DMS 273 (cell line): ENCODE data around the gene RGS17.
"Not testable (repeated sequence)": the region's sequence is repeated elsewhere in the genome, so short reads cannot be mapped to it uniquely, and the experiment has no call there.

ENCODE experiments used
- DNase-seq: peaks from one replicate; lab custom pipeline; 2025; ENCODE audit not compliant: unreplicated experiment; lab: John Stamatoyannopoulos, UW

Gene RGS17, protein sequence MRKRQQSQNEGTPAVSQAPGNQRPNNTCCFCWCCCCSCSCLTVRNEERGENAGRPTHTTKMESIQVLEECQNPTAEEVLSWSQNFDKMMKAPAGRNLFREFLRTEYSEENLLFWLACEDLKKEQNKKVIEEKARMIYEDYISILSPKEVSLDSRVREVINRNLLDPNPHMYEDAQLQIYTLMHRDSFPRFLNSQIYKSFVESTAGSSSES

DNA sequence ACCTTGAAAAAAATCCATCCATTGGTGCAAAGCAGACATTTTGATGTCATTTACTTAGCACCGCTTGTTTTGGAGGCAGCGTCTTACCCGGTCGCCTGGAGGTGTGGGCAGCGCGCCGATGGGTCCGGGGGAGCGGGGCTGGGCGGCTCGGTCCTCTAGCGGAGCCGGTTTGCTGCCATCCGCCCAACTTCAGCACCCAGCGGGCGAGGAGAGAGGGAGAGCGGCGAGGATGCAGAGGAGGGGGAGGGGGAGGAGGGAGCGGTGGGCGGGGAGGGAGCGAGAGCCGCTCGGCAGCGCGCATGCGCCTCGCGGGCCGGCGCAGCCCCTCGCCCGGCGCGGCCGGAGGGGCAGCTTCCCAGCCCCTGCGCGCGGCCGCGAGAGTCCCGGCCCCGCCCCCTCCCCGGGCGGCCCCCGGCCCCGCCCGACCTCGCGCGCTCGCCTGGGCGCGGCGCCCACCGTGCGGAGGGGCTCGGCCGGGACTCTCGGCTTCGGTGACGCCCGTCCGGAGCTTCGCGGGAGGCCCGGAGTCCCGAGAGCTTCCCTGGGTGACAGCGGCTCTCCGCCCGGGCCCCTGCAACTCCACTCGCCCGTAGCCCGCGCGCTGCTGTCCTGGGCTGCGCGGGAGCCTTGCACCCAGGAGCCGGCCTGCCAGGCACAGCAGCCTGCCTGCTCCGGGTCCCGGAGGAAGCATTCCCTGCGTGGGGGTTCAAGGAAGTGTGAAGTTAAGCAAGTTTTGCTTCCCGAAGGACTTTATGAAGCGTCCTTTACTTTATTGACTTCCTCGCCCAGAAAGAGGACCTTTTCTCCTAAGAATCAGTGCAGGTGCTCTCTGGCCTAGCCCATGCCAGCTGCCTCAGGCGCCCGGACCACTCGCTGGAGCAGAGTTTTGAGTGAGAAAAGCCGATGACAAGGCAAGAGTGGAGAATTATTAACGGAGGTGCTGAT, at the start of gene RGS17:
TSS of gene RGS17 (minus strand) at position 246 of the 945 bp plus-strand sequence. CDS start 87,264 bp downstream, outside the sequence.
- peak; percentile 50 for DNase-seq

DNA sequence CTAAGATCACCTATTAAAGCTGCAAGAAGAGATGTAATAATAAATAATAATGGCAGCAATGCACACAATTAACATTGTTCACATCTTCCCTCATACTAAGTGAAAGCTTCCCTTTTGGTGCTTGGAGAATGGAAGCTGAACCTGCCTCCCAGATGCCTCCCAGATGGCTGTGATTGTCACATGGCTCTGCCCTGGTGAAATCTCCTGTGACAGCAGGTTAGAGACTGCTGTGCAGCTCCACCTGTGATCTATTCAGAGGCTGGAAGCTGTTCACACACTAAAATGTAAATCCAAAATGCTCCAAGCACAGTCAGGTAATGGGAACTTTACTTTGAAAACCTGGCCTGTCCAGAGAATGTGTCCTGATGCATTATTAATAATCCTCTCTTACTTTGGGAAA, 41.7 kb upstream of the RGS17 start:
- DNase-seq, result no peak

DNA sequence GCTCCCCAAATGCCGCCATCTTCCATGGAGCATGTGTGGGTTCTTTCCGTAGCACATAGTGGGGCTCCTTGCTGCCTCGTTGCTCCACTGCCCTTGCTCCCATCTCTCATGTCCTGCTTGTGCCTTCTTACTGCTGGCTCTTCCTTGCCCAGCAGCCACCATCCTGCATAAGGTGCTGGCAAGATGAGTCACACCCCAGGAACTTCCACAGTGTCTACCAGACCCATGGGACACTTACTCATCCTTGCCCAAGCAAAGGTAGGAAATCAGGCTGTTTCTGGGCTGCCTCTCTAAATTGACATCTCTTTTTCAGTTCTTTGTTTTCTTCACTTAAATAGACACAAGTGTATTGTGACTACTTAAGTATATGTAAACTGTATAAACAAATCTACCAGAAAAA, 39.4 kb upstream of the RGS17 start:
- DNase-seq, result no peak

DNA sequence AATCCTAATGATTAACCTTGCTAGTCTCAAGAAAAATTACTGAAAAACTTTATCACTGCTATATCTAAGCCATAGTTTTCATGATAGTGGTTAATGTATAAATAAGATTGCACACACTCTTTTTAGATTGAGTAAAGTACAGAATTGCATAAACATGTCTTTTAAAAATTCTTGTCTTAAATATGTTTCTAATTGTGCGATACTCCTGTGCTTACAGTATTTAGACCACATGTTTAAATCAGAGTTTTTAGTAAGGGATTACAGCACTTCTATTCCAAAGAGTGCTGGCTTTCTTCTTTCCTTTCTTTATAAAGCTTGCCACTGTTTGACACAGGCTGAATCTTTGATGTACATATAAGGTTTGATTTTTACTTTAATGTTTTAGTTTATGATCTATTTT, 36.8 kb upstream of the RGS17 start:
- DNase-seq, result no peak

DNA sequence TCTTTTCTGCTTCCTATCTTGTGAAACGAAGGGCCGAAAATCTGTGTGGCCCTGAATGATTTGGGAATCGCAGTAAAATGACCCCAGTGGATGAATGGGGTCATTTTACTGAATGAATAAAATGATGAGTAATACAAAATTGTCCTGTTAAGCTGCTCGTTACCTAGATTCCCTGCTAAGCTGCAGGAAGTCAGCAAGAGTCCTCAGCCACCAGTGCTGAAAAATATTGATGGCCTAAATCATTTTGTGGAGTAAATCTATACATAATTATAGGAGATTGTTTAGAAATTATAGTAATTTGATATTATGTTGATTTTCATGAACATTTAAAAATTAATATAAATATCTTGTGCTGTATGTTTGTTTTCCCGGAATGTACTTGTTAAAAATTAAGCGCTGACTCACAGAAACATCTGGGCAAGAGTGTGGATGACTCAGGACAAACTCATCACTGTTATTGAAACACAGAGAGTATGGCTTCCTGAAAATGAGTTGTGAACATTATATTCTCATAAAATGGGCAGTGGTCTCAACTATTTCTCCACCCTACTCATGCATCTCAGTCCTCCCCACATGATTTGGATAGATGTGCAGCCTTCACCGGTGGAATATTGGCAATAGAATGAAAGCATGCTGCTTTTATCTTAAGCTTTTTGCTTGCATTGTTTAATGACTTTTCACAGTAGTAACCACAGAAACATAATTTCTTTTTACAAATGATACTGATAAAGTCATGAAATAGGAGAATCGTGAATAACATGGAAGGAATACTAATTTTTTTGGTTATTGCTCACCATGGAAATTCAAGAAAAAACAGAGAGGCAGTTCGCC, 36.2 kb upstream of the RGS17 start:
- no peak for DNase-seq

DNA sequence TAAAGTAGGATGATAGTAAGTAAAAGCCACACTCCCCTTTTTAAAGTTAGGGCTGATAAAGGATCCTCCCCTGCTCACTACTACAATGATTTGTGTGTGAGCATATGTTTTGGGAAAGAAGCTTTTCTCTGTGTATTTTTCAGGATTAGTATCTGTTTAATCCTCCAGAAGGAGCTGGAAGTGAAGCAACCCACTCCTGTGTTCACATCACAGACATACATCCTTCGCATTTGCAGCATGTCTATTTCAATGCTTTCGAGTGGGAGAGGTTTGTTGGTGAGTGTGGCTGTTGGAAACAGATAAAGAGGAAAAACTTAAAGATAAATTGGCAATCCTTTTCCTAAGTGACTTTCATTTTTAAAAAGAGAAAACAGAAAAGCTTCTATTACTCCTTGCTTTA, 31.6 kb upstream of the RGS17 start:
- no peak for DNase-seq

DNA sequence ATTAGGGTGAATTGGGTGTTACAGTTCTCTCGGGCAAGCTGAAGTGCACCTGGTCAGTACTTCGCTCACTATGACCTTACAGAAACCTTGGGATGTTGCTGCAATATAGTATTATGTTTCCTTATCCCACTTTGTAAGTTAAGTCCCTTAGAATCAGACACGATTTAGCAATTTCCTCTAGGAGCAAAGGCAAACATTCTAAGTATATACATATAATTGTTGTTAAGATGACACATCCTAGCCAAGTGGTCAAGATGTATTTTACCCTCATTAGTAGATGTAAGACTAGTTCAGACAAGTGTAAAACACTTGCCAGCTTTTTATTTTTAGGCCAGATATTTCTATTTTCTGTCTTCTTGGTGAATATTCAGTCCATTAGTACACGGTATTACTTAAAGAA, 31.1 kb upstream of the RGS17 start:
- DNase-seq, result no peak

DNA sequence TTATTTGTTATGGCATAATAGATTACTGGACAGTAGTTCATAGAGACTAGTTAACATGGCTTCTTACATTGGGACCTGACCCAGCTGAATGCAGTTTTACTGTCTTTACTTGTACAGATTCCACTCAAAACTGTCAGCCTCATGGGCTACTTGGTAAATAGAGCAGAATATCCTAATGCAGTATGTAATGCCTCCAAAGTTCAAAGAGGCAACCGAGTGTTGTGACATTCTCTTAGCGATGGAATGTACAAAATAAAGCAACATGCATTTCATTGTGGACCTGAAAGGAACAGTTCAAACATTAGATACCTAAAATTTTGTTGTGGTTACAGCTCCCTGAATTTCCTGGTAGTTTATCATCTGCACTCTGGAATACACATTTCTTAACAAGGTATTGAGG, 29.1 kb upstream of the RGS17 start:
- DNase-seq, result no peak

DNA sequence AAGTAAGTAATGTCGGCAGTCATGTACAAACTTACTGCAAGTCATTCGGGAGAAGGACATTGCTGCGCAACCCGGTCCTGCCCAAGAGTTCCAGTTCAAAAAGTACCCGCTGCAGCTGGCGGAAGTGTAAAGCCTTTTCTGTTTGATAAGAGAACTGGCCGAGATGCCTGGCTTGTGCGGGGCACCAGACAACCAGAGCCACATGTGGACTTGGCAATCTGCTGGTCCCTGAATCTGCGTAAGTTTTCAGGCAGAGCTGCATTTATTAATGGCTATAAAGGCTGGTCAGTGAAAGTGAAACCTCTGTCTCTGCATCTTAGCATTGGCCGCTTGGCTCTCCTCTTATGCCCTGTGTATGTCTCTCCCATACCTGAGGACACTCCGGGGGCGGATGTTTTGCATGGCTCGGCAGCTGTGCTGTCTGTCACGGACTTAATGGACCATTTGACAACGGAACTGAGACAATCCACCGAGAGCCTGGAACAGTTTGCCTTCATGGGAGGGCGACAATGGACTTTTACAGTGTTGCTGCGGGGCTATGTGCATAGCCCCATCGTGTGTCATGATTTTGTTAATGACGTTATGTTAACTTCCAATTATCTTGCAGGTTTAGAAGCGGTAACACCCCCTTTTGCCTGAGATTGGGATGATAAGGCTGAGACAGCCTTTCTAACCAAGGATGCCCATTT, 19.8 kb upstream of the RGS17 start:
- DNase-seq, result no peak

DNA sequence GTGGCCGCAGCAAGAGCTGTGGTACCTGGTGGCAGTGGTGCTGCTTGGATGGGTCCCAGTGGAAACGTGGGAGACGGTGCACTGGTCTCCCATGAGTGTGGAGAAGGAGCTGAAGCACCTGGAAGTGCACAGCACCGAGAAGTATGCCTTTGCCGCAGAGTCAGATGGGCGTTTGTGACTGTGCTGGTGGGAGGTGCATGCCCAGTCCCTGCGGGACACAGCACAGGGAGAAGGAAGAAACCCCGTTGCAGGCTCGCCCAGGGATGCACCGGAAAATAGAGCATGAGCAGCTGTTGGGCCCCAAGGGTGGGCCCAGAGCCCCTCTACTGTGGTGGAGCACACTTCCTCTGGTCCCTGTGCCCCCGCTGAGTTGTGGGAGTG, 19.3 kb upstream of the RGS17 start:
- DNase-seq, result no peak

DNA sequence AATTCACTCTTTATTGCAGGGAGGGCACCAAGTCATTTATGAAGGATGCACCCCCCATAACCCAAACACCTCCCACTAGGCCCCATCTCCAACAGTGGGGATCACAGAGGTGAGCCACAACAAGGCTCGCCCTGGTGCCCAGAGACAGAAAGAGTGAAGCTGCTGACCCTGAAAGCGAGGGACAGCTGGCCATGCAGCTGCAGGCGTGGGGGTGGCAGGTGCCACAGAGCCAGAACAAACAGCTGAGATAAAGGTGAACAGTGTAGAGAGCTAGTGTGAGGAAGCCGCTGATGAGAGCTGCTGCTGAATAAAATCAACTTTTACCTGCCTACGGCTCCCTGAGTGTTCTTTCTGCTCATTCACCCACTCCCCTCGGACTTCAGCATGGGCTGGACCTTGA, 18.8 kb upstream of the RGS17 start:
- no peak for DNase-seq

DNA sequence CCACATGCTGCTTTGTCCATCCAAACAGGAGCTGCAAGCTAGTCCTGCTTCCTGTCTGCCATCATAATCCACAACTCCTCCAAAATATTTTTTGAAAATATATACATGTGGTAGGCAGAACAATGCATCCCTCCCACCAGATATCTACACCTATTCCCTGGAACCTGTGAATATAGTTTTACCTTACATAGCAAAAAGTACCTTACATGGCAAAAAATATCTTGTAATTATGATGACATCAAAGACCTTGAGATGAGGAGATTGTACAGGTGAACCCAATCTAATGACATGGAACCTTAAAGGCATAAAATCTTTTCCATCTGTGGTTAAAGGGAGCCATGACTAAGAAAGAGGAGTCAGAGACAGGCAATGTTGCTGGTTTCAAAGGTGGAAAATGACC, 15.3 kb upstream of the RGS17 start:
- DNase-seq, result no peak

DNA sequence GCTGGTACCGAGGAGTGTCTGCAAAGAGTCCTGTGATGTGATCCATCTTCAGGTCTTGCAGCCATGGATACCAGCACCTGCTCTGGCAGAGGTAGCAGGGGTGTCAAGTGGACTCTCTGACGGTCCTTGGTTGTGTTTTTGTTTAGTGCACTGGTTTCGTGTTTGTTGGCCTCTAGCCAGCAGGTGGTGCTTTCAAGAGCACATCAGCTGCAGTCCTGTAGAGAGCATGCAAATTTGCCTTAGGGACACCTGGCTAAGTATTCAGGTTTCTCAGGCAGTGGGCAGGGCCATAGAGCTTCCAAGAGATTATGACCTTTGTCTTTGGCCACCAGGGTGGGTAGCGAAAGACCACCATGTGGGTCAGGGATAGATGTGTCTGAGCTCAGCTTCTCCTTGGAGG, 14.5 kb upstream of the RGS17 start:
- DNase-seq, result no peak

DNA sequence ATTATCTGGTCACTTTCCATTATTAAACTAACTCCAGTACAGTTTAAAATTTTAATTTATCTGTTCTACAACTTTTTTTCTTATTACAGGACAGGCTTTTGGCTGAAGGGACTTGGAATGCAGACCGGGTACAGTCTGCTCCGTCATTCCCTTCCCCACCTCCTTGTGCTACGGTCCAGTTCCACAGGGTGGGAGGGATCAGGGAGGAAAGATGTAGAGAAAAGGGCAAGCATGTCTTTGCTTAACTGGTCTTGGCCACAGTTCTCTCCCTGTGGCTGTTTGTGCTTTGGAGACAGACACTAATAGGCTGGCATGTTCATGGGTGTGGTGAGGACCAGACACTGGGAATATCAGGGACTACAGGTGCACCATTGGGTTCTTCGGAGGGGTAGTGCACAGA, 12.1 kb upstream of the RGS17 start:
- DNase-seq, result no peak

DNA sequence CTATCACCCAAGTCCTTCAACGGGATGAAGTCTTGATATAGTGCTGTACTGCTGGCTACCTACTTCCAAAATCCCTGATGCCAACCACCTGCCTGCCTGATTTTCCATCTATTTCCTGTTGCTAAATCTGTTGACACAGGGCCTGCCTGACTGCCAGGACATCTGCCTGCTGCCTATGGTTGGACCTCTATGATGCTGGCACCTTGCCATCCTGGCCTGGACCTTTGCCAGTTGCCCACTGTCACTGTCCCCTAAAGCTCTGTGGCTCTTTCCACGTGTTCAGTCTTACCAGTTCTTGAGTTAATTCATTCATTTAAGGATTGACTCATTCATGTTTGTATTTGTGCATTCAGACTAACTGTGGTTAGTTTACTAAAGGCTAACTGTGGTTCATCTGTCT, 9.2 kb upstream of the RGS17 start:
- DNase-seq, result peak; percentile 4

DNA sequence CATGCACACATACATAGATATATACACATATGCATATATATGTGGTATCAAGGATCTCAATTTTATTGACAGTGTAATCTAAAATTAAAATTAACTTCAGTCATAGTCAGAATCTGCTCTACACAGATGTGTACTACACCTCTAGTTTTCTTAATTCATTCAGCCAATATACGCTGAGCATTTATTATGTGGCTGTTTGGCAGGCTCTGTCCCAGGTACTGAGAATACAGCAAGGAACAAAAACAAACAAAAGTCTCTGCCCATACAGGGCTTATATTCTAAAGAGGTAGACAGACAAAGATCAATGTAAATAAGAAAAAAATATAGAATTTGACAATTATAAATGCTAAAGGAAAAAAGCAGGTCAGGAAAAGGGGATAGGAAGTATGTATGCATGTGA, 7.8 kb upstream of the RGS17 start:
- no peak for DNase-seq

DNA sequence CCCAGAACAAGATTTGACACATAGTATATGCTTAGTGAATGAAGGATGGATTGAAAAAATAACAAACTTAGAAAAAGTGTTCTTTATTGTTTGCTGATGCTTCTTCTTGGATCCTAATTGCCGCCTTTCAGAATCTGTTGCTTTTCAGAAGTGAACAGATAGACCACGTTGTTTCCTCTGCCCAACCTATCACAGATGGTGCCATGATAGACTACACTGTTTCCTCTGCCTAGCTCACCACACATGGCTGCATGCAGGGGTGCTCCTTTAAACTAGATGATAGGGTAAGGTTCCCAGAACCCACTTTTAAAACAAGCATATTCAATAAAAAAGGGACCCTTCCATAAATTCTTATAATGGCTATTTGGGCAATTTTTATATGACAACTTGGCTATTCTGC, 4.6 kb upstream of the RGS17 start:
- DNase-seq, result no peak

DNA sequence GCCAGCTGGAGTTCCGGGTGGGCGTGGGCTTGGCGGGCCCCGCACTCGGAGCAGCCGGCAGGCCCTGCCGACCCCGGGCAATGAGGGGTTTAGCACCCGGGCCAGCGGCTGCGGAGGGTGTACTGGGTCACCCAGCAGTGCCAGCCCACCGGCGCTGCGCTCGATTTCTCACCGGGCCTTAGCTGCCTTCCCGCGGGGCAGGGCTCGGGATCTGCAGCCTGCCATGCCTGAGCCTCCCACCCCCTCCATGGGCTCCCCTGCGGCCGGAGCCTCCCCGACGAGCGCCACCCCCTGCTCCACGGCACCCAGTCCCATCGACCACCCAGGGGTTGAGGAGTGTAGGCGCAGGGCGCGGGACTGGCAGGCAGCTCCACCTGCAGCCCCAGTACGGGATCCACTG, 2.6 kb upstream of the RGS17 start:
- not testable (repeated sequence) for DNase-seq

DNA sequence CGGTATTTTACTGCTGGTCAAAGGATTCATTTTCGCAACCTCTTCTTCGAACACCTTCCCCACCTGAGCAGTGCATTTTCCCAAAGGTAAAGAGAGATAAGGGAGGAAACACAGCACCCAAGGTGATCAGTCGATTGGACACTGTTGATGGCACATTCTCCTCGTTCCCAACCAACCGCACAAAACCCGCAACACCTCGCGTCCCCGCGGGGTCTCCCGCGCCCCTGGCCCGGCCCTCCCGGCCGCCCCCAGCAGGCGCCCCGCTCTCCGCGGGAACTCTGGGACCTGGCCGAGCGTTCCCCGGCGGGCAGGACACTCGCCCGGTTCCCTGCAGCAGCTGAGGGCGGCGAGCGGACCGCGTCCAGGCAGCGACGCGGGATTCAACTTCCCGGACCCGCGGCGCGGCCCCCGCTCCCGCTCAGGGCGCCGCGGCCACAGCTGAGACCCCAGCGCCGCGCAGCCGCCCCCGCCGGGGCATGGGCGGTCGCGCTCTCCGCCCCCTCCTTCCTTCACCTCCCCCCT, 506 bp downstream of the RGS17 start:
- DNase-seq, result peak; percentile 36

DNA sequence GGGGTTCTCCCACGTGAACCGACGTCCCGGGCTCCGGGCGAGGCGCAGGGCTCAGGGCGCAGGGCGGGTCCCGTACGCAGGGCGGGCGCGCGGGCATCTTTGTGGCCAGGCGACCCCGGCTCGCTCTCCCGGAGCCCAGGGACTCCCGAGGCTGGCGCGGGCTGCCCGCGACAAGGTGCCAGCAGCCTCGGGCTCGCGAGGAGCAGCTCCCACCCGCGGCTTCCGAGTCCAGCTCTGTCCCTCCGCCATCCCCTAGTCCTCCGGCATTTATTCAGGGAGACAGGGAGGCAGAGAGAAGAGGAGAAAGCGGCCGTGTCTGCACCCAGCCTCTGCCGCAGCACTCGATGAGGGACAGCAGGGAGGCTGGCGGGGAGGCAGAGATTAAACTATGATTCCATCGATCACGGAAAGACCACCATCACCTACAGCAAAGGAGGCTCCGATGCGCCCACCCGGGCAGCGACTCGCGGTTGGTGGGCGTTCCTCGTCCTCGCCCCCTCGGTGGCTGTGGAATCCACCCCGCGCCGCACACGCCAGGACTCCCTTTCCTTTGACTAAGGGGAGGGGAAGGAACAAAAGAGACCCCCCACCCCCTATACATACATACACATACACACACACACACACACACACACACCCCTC, 1.1 kb downstream of the RGS17 start:
- peak; percentile 20 for DNase-seq
